Stimulated activated CD4-positive, alpha-beta T cell treated with anti-CD3 and anti-CD28 coated beads, Interleukin-4, amount 100 ng/mL, for 4 hours (primary cell): Measurements from ENCODE around the gene HTRA3.
"Not testable (repeated sequence)": the region's sequence is repeated elsewhere in the genome, so short reads cannot be mapped to it uniquely, and the experiment has no call there.

Source experiments
- DNase-seq, 2 experiments: peaks; one replicate each; pipeline ENCODE4 v3.0.0-alpha.2; 2020

Gene HTRA3

GRCh38 chr4:8330821-8331574 lies 61.4 kb downstream of the HTRA3 start:
- DNase-seq: no peak

- no peak for DNase-seq
Observed at GRCh38 chr4:8331575-8331955, 62.0 kb downstream of the HTRA3 start.

GRCh38 chr4:8332038-8332857 lies 62.7 kb downstream of the HTRA3 start:
- no peak for DNase-seq

- DNase-seq: no peak
Observed at GRCh38 chr4:8332891-8333331, 63.4 kb downstream of the HTRA3 start.

GRCh38 chr4:8333726-8334460 lies 64.3 kb downstream of the HTRA3 start:
- no peak for DNase-seq

- DNase-seq: no peak
Observed at GRCh38 chr4:8334786-8335460, 65.4 kb downstream of the HTRA3 start.

- no peak for DNase-seq
Observed at GRCh38 chr4:8335848-8336247, 66.3 kb downstream of the HTRA3 start.

- DNase-seq: no peak
Observed at GRCh38 chr4:8336412-8337075, 67.0 kb downstream of the HTRA3 start.

- DNase-seq: no peak
Observed at GRCh38 chr4:8338351-8338961, 68.9 kb downstream of the HTRA3 start.

- no peak for DNase-seq
Observed at GRCh38 chr4:8340781-8341241, 71.3 kb downstream of the HTRA3 start.

- DNase-seq: not testable (repeated sequence)
Observed at GRCh38 chr4:8341281-8341680, 71.7 kb downstream of the HTRA3 start.

- DNase-seq: no peak
Observed at GRCh38 chr4:8341691-8342090, 72.1 kb downstream of the HTRA3 start.

GRCh38 chr4:8342651-8343261 lies 73.2 kb downstream of the HTRA3 start:
- no peak for DNase-seq

- DNase-seq: no peak
Observed at GRCh38 chr4:8343262-8343966, 73.9 kb downstream of the HTRA3 start.

- DNase-seq: no peak
Observed at GRCh38 chr4:8343967-8344331, 74.4 kb downstream of the HTRA3 start.

- DNase-seq: no peak
Observed at GRCh38 chr4:8344377-8344776, 74.8 kb downstream of the HTRA3 start.

GRCh38 chr4:8345053-8345945 lies 75.7 kb downstream of the HTRA3 start:
- no peak for DNase-seq

- DNase-seq: no peak
Observed at GRCh38 chr4:8345946-8346814, 76.6 kb downstream of the HTRA3 start.
